ENCODE results near the gene VKORC1.
"Not testable (repeated sequence)": the region's sequence is repeated elsewhere in the genome, so short reads cannot be mapped to it uniquely, and the experiment has no call there.

Gene VKORC1

DNA sequence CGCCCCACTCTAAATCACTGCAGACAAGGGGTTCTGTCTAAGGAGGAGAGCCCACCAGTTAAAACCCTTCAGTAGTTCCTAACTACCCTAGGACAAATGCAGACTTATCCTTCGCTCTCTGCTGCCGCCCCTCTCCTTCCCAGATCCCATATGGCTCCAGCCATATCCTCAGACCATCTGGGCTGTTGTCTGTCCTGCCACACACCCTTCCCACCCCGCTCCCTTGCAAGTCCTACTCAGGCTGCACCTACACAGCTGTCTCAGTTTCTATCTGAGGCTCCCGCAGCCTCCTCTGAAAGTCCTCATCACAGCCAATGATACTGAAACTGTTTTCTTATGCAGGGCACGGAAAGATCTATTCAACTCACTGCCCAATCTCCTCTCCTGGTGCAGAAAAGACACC, 12.9 kb upstream of the VKORC1 start:
- no peak for DNase-seq (ENCODE audit: low read depth)

GRCh38 chr16:31106509-31107464, 12.2 kb upstream of the VKORC1 start:
- DNase-seq (ENCODE audit: low read depth) = no peak

DNA sequence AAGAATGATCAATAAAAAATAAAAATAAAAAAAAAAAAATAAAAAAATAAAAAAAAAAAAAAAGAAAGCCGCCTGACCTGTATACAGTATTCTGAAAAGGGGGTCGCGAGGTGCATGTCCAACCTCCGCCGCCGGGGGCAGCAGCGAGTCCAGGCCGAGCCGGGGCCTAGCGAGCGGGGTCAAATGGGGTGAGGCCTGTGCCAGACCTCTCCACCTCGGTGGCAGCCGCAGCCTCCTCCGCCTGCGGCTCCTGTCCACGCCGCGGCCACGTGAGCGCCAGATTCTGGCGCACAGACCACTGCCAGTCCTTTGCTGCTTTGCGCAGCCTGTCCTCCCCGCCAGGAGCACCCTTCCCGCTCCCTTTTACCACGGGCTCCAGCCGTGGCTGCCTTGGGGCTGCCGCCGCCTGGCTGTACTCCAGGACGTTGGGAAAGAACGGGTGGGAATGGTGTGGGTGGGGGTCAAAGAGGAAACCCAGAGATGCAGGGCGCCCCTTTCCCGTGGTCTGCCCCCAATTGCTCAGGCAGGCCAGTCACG, 11.1 kb upstream of the VKORC1 start:
- peak; percentile 69 for DNase-seq (ENCODE audit: low read depth)

GRCh38 chr16:31100876-31101641, 6.5 kb upstream of the VKORC1 start:
- DNase-seq (ENCODE audit: low read depth) = not testable (repeated sequence)

DNA sequence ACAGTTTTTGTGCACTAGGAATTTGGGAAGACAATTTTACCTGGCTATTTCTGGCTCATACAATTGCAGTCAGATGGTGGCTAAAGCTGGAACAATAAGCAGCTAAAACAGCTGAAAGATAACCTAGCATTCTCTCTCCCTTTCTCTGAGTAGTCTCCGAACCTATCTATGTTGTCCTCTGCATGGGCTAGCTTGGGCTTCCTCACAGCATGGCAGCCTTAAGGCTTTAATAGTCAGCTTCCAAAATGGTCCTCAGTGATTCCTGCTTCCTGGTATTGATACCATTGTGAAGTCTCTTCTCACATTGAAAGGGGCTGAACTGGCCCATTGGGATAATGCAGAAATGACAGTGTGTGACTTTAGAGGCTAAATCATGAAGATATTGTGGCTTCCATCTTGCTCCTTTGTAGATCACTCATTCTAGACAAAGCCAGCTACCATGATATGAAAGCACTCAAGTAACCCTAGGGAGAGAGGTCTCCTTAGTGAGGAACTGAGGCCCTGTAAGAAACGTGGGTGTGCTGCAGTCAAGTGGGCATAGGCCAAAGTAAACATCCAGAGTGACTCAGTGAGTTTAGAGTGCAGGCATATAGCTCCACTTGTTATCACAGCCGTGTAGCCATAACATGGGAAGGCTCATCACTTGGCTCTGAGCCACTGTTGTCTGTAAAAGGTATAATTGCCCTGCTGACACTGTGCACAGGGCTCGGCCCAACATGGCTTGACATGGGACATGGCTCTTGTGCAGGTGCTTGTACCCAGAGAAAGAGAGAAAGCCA, 5.5 kb upstream of the VKORC1 start:
- no peak for DNase-seq (ENCODE audit: low read depth)

DNA sequence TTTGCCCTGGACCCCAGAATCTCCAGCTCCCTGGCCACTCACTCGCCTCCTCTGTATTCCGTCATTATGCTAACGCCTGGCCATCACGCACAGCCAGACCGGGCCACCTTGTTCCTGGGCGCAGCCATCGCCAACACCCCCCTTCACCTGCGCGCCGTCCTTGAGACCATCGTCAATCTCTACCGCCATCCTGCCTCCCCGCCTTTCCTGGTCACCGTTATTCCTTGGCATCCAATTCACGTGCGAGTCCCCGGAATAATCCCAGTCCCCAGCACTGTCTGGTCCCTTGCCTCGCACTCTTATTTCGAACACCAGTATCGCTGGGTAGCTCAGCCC, 541 bp downstream of the VKORC1 start:
- DNase-seq (ENCODE audit: low read depth) = no peak

- DNase-seq (ENCODE audit: low read depth) = no peak
These were observed 1.4 kb downstream of the VKORC1 start for GRCh38 chr16:31093132-31093703.

GRCh38 chr16:31092330-31092729, 2.3 kb downstream of the VKORC1 start:
- DNase-seq (ENCODE audit: low read depth) = no peak

DNA sequence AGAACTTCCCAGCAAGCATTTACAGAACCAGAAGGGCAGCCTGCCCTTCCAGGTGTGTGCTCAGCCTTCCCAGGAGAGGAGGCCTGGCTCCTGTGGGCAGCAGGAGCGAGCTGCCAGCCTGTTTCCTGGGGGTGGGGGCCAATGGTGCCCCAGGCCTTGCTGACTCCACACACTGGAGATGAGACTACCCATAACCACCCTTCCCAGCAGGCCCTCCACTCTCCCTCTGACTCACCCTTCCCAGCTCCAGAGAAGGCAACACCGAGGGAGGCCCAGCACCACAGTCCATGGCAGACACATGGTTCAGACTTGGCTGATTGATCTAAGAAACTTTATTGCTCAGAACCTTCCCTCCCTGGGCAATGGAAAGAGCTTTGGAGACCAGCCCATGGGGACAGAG, 4.1 kb downstream of the VKORC1 start:
- no peak for DNase-seq (ENCODE audit: low read depth)

DNA sequence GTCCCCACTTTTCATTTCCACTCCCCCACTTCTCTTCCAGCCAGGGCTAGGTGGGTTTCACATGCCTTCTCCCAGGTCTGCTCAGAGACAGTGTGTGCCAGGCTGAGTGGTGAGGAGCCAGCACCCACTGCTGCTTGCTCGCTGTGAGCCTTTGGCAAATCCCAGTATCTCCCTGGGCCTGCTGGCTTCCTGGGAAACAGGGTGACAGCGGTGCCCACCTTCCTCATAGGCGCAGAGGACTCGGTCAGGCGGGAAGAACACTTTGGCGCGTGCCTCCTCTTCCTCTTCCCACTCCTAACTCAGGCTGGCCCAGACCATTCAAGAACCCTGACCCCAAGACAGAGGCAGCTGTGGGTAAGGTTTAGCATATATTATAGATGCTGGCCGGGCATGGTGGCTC, 5.4 kb downstream of the VKORC1 start:
- DNase-seq (ENCODE audit: low read depth) = no peak

GRCh38 chr16:31088459-31089183, 6.0 kb downstream of the VKORC1 start, which contains the start of gene PRSS53:
TSS of gene PRSS53 (minus strand) at chr16:31088943. CDS start at chr16:31088809, 134 bp downstream.
- DNase-seq (ENCODE audit: low read depth) = no peak

DNA sequence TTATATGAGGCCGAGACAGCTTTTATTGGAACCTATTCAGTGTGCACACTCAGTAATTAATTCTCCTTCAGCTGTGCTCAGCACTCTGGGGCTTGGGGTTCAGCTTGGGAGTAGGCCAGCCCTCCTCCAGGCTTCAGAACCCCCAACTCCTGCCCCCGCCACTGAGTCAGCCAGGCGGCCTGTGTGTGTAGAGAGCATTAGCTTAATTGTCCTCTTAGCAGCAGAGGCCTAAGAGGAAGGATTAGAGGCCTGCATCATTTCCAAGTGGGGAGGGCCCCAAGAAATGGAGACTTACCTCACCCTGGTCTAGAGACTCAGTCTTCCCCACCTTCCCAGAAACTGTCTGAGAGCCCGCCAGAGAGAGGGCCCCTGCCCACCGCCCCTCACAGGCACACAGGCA, 6.6 kb downstream of the VKORC1 start:
- no peak for DNase-seq (ENCODE audit: low read depth)

DNA sequence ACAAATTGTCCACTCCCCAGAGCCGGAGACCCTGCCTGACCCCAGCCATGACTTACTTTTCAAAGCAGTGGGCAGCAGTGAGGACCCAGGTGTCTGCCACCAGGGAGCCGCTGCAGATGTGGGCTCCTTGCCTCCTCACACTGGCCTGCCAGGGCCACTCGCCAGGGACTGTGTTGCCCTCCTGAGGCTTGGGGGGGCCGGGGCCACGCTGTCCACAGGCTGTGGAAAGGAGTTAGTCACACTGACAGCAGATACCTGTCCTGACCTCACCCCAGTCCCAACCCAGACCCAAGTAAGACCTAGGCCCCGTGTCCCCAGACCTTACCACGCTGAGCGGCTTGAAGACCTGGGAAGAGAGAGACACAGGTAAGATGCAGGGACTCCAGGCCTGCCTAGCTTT, 7.1 kb downstream of the VKORC1 start:
- DNase-seq (ENCODE audit: low read depth) = no peak

GRCh38 chr16:31086629-31086906, 8.0 kb downstream of the VKORC1 start:
- DNase-seq (ENCODE audit: low read depth) = no peak

DNA sequence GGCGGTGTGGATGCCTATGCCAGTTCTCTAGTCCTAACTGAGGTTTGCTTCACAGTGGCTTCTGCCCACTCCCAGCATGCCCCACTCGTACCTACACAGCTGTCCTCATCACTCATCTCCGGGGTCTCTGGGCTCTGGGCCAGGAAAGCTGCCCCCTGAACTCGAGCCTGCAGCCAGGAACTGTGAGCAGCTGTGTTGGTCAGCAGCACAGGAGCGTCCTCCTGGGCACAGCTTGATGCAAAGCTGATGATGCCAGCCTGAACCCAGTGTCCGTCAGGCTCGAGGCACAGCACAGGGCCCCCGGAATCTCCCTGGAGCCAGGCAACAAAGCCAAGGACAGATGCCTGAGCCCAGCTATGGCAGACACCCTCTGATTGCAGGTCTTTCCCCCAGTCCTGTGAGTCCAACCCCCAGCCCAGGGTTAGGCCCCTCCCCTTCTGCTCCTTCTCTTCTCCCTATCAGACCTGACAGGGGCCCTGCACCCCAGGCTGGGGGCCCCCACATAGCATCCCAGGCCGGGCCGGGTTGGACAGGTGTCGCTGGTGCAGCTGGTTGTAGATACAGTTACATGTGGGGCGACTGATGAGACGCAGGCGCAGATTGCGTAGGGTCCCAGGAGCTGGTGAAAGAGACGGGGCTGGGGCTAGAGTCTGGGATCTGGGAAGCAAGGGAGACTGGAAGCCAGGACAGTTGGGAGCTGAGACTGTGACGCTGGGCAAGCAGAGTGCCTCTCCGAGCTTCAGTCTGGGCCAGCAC, 8.5 kb downstream of the VKORC1 start:
- DNase-seq (ENCODE audit: low read depth) = no peak

DNA sequence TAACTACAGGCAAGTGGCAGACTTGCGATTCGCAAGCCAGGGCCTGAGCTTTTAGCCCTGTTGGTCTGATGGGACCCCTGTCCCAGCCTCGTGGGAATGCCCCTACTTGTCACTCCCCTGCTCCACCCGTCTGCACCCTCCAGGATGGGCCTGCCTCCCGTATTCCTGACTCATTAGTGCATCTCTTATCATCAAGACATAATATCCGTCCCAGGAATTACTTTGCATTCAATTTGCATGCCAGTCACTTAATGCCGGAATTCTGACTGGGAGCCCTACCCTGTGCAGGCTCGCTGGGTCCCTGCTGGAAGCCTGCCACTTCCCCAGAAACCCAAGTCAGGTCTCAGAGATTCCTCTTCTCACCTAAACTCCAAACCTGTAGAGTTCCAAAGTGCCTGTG, 9.2 kb downstream of the VKORC1 start:
- no peak for DNase-seq (ENCODE audit: low read depth)

DNA sequence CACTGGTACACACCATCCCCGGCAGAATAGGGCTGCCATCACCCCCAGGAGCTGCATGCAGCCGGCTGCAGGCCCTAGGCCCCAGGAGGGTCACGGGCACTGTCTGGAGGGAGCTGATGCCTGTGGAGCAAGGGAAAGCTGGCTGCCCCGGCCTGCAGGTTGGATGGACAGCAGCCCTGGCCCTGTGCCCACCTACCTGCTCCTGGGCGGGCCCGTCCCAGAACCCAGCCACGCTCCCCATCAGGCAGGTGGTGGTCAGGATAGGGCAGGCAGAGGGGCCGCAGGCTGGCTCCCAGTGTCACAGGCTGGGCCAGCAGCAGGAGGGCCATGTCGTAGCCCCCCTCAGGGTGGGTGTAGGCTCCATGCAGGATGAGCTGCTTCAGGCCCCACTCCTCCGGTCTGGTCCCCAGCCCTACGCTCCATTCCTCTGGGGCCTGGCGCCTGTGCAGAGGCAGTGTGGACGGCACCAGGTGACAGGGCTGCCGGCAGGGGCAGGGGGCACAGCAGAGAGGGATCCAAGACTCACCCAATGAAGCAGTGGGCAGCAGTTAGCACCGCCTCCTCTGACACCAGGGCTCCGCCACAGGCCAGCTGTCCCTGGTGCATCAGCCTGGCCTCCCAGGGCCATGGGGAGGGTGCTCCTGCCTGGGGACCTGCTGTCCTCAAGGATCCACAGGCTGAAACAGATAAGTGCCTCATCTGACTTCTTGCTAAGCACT, 9.9 kb downstream of the VKORC1 start:
- DNase-seq (ENCODE audit: low read depth) = no peak

- no peak for DNase-seq (ENCODE audit: low read depth)
These were observed 10.6 kb downstream of the VKORC1 start for GRCh38 chr16:31083981-31084380.

- no peak for DNase-seq (ENCODE audit: low read depth)
These were observed 11.0 kb downstream of the VKORC1 start for GRCh38 chr16:31083556-31083955.

GRCh38 chr16:31083081-31083480, 11.5 kb downstream of the VKORC1 start:
- DNase-seq (ENCODE audit: low read depth) = no peak
